ENCODE data around the gene NT5E. TPM values are rescaled to one million over a fixed set of nuclear protein-coding genes. Genes with fewer than 3 reads are reported as not detected.
A peak's percentile ranks its signal among the peaks of the same experiment; 100 is the strongest.
"Not testable (repeated sequence)": the region's sequence is repeated elsewhere in the genome, so short reads cannot be mapped to it uniquely, and the experiment has no call there.

Gene NT5E
- 3.2 TPM for polyA plus RNA-seq (2012; ENCODE audit: low read depth, missing spikeins)

DNA sequence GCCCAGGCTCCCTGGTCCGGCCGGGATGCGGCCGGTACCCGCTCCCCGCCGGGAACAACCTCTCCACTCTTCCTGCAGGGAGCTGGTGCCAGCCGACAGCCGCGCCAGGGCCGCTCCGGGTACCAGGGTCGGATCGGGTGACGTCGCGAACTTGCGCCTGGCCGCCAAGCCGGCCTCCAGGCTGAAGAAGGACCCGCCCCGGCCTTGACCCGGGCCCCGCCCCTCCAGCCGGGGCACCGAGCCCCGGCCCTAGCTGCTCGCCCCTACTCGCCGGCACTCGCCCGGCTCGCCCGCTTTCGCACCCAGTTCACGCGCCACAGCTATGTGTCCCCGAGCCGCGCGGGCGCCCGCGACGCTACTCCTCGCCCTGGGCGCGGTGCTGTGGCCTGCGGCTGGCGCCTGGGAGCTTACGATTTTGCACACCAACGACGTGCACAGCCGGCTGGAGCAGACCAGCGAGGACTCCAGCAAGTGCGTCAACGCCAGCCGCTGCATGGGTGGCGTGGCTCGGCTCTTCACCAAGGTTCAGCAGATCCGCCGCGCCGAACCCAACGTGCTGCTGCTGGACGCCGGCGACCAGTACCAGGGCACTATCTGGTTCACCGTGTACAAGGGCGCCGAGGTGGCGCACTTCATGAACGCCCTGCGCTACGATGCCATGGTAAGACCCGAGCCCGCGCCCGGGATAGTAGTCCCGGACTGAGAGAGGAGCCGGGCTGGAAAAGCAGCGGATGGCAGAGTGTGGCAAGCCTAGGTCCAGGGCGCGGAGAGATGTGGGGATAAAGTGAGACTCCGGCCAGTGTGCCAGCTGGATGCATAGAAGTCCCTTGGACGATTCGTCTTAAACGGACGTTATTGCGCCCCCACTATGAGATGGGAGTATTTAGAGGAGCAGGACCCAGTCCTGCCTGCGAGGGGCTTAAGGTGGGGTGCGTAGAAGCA lies at the start of gene NT5E:
NT5E (plus strand) TSS at position 266 of the 942 bp plus-strand sequence; CDS start at position 323, 57 bp downstream.
- FAIRE-seq (peak; percentile 82), DNase-seq (ENCODE audit: insufficient read length, low spot score) (peak; percentile 62)
- TF ChIP-seq TAF1 (IDR thresholded peaks at IDR 0.05; ENCODE audit: low read depth, low read length) (no peak), POLR2AphosphoS5 (IDR thresholded peaks at IDR 0.05; ENCODE audit: low read depth, low read length) (no peak), POU2F2 (IDR thresholded peaks at IDR 0.05; ENCODE audit: low read depth, low read length) (no peak), PAX5 (IDR thresholded peaks at IDR 0.05; ENCODE audit: insufficient read depth, low read length, severe bottlenecking) (no peak), POLR2A (IDR thresholded peaks at IDR 0.05; ENCODE audit: low read depth, low read length) (peak; percentile 26; the same call in 1 of the 2 replicates), SPI1 (IDR thresholded peaks at IDR 0.05; ENCODE audit: low read depth, low read length) (no peak)

GRCh38 chr6:85400331-85400730 lies 49.6 kb upstream of the NT5E start:
- DNase-seq (ENCODE audit: insufficient read length, low spot score) (no peak), FAIRE-seq (no peak)
- TF ChIP-seq POU2F2 (IDR thresholded peaks at IDR 0.05; ENCODE audit: low read depth, low read length) = no peak
- no peak for TF ChIP-seq PAX5 (IDR thresholded peaks at IDR 0.05; ENCODE audit: insufficient read depth, low read length, severe bottlenecking)
- TF ChIP-seq TAF1 (IDR thresholded peaks at IDR 0.05; ENCODE audit: low read depth, low read length) = no peak
- no peak for TF ChIP-seq SPI1 (IDR thresholded peaks at IDR 0.05; ENCODE audit: low read depth, low read length)
- no peak for TF ChIP-seq POLR2AphosphoS5 (IDR thresholded peaks at IDR 0.05; ENCODE audit: low read depth, low read length)
- no peak for TF ChIP-seq POLR2A (IDR thresholded peaks at IDR 0.05; ENCODE audit: low read depth, low read length)

- FAIRE-seq (no peak), DNase-seq (ENCODE audit: insufficient read length, low spot score) (no peak)
- no peak for TF ChIP-seq POLR2A (IDR thresholded peaks at IDR 0.05; ENCODE audit: low read depth, low read length)
- TF ChIP-seq SPI1 (IDR thresholded peaks at IDR 0.05; ENCODE audit: low read depth, low read length) = peak; percentile 29; the same call in 1 of the 2 replicates
- TF ChIP-seq POU2F2 (IDR thresholded peaks at IDR 0.05; ENCODE audit: low read depth, low read length) = no peak
- TF ChIP-seq PAX5 (IDR thresholded peaks at IDR 0.05; ENCODE audit: insufficient read depth, low read length, severe bottlenecking) = no peak
- no peak for TF ChIP-seq TAF1 (IDR thresholded peaks at IDR 0.05; ENCODE audit: low read depth, low read length)
- TF ChIP-seq POLR2AphosphoS5 (IDR thresholded peaks at IDR 0.05; ENCODE audit: low read depth, low read length) = no peak
Measured at GRCh38 chr6:85401186-85402021, 48.5 kb upstream of the NT5E start.

DNA sequence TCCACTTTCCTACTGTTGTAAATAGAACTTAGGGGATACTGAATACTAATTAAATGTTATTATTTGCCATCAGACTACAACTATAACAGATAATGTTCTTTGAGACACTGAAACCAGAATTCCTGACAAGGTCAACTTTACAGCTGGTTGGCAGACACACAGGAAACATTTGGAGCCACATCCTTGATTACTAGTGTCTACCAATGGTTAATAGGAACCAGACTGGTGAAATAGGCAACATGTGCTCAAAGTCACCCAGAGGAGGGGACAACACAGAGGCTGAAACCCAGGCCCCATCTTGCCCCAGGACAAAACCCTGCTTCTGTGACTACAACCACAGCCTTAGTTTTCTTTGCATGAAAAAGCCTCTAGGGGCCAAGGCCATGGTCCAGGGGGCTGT lies 47.8 kb upstream of the NT5E start:
- TF ChIP-seq TAF1 (IDR thresholded peaks at IDR 0.05; ENCODE audit: low read depth, low read length) = no peak
- TF ChIP-seq SPI1 (IDR thresholded peaks at IDR 0.05; ENCODE audit: low read depth, low read length) = no peak
- TF ChIP-seq POU2F2 (IDR thresholded peaks at IDR 0.05; ENCODE audit: low read depth, low read length) = no peak
- no peak for TF ChIP-seq POLR2AphosphoS5 (IDR thresholded peaks at IDR 0.05; ENCODE audit: low read depth, low read length)
- no peak for TF ChIP-seq POLR2A (IDR thresholded peaks at IDR 0.05; ENCODE audit: low read depth, low read length)
- no peak for TF ChIP-seq PAX5 (IDR thresholded peaks at IDR 0.05; ENCODE audit: insufficient read depth, low read length, severe bottlenecking)
- DNase-seq (ENCODE audit: insufficient read length, low spot score) (no peak), FAIRE-seq (no peak)

- DNase-seq (ENCODE audit: insufficient read length, low spot score) = no peak
- TF ChIP-seq POLR2A (IDR thresholded peaks at IDR 0.05; ENCODE audit: low read depth, low read length) = no peak
- TF ChIP-seq TAF1 (IDR thresholded peaks at IDR 0.05; ENCODE audit: low read depth, low read length) = no peak
- no peak for TF ChIP-seq POU2F2 (IDR thresholded peaks at IDR 0.05; ENCODE audit: low read depth, low read length)
- TF ChIP-seq POLR2AphosphoS5 (IDR thresholded peaks at IDR 0.05; ENCODE audit: low read depth, low read length) = no peak
- no peak for TF ChIP-seq SPI1 (IDR thresholded peaks at IDR 0.05; ENCODE audit: low read depth, low read length)
- TF ChIP-seq PAX5 (IDR thresholded peaks at IDR 0.05; ENCODE audit: insufficient read depth, low read length, severe bottlenecking) = no peak
- FAIRE-seq = no peak
Measured at GRCh38 chr6:85402922-85403321, 47.0 kb upstream of the NT5E start.

DNA sequence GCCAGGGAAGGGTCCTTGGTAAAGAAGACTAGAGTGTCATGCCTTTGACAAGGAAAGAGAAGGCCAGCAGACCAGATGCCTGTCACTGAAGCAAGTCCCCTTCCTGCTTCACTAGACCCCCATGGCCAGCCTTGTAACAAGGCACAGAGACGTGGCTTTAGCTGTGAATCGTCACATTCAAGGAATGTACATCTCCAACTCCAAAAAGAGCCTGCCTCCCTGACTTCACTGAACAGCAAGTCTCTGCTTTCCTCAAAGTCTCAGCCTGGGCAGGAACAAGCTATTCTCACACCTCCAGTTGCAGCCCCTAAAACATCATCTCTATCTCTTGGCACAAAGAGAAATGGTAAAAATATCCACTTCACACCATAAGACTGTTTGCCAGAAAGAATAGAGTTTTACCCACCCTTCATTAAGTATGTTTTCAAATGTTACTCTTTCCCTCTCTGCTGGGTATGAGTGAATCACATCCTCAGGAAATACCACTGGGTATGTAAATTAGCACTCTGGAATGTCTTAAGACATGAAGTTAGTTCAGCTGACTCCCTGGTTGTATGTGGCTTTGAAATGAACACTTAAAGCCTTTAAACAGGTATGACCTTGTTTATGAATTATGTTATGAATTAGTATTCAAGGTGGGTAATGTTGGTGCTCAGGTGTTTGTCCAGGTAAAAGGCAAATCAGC lies 46.4 kb upstream of the NT5E start:
- DNase-seq (ENCODE audit: insufficient read length, low spot score) (no peak), FAIRE-seq (no peak)
- no peak for TF ChIP-seq POLR2AphosphoS5 (IDR thresholded peaks at IDR 0.05; ENCODE audit: low read depth, low read length)
- TF ChIP-seq TAF1 (IDR thresholded peaks at IDR 0.05; ENCODE audit: low read depth, low read length) = no peak
- no peak for TF ChIP-seq POLR2A (IDR thresholded peaks at IDR 0.05; ENCODE audit: low read depth, low read length)
- TF ChIP-seq PAX5 (IDR thresholded peaks at IDR 0.05; ENCODE audit: insufficient read depth, low read length, severe bottlenecking) = no peak
- no peak for TF ChIP-seq POU2F2 (IDR thresholded peaks at IDR 0.05; ENCODE audit: low read depth, low read length)
- TF ChIP-seq SPI1 (IDR thresholded peaks at IDR 0.05; ENCODE audit: low read depth, low read length) = no peak

GRCh38 chr6:85404016-85404563 lies 45.8 kb upstream of the NT5E start:
- DNase-seq (ENCODE audit: insufficient read length, low spot score) = not testable (repeated sequence)

GRCh38 chr6:85404564-85405174 lies 45.2 kb upstream of the NT5E start:
- DNase-seq (ENCODE audit: insufficient read length, low spot score) (no peak), FAIRE-seq (no peak)
- no peak for TF ChIP-seq POLR2A (IDR thresholded peaks at IDR 0.05; ENCODE audit: low read depth, low read length)
- no peak for TF ChIP-seq SPI1 (IDR thresholded peaks at IDR 0.05; ENCODE audit: low read depth, low read length)

More at GRCh38 chr6:85404016-85404563, 45.8 kb upstream of the NT5E start:
- not testable (repeated sequence) for FAIRE-seq

Data from GM12891 (cell line).